SU-DHL-6 (cell line): ENCODE results near the gene LRWD1.

Source experiments
- H2AFZ ChIP-seq: fragments of 200-600 bp; sonication (generic); 2 replicates; pipeline ENCODE4 v1.6.1; 2014; ENCODE audit warnings: low read depth, mild to moderate bottlenecking, moderate library complexity, mixed read lengths, antibody characterized with exemption, low read length; ENCODE audit not compliant: severe bottlenecking
- H3F3A ChIP-seq: fragments of 200-600 bp; shearing (Covaris generic); 2 replicates; pipeline ENCODE4 v1.6.0; 2016; ENCODE audit warnings: antibody characterized with exemption, mild to moderate bottlenecking; ENCODE audit not compliant: insufficient read depth
- H3K27ac ChIP-seq: fragments of 200-600 bp; sonication (generic); 2 replicates; pipeline ENCODE4 v1.5.1; 2016; ENCODE audit warnings: low read depth, mild to moderate bottlenecking, low read length, moderate library complexity, mixed read lengths
- H3K27me3 ChIP-seq: fragments of 200-600 bp; sonication (generic), shearing (Covaris generic); 2 replicates; pipeline ENCODE4 v1.6.0; 2014; ENCODE audit warnings: mild to moderate bottlenecking, low read length
- H3K36me3 ChIP-seq: fragments of 200-600 bp; sonication (generic); 2 replicates; pipeline ENCODE4 v1.6.1; 2014; ENCODE audit warnings: mild to moderate bottlenecking, low read length, mixed read lengths
- H3K4me2 ChIP-seq: fragments of 300-600, 200-600 bp; shearing (Covaris generic), sonication (generic); 2 replicates; pipeline ENCODE4 v1.6.0; 2014; ENCODE audit warnings: low read length, low read depth, mild to moderate bottlenecking; ENCODE audit not compliant: poor library complexity, severe bottlenecking
- H3K4me3 ChIP-seq: fragments of 200-600 bp; sonication (generic); 2 replicates; pipeline ENCODE4 v1.5.1; 2014; ENCODE audit warnings: antibody characterized with exemption, low read length, mild to moderate bottlenecking, mixed read lengths; ENCODE audit not compliant: insufficient read depth, poor library complexity, severe bottlenecking
- H3K79me2 ChIP-seq: fragments of 200-600 bp; sonication (generic); 2 replicates; pipeline ENCODE4 v1.6.1; 2014; ENCODE audit warnings: mild to moderate bottlenecking, low read length, moderate library complexity; ENCODE audit not compliant: insufficient read depth
- H3K9ac ChIP-seq: fragments of 200-600 bp; sonication (generic); 2 replicates; pipeline ENCODE4 v1.7.0; 2014; ENCODE audit warnings: mild to moderate bottlenecking, low read length
- H3K9me2 ChIP-seq: fragments of 200-600 bp; sonication (generic); replicated peaks from 2 replicates; pipeline ENCODE4 v1.6.1; 2014; ENCODE audit warnings: low read length; ENCODE audit not compliant: insufficient read depth
- H3K9me3 ChIP-seq: fragments of 200-600 bp; sonication (generic); 2 replicates; pipeline ENCODE4 v1.6.1; 2014; ENCODE audit warnings: low read length, mixed read lengths; ENCODE audit not compliant: insufficient read depth
- H4K20me1 ChIP-seq: fragments of 200-600 bp; sonication (generic); 2 replicates; pipeline ENCODE4 v1.6.1; 2014; ENCODE audit warnings: low read depth, mild to moderate bottlenecking, antibody characterized with exemption, low read length, moderate library complexity, mixed read lengths
- EZH2phosphoT487 ChIP-seq: fragments of 200-600 bp; sonication (generic), shearing (Covaris generic); conservative IDR thresholded peaks from 2 replicates; pipeline ENCODE4 v1.6.1; 2018; ENCODE audit warnings: mild to moderate bottlenecking, antibody characterized with exemption, low read length, moderate library complexity, mixed read lengths
- TF ChIP-seq, protein P1 (sequence below): fragments of 200-600 bp; sonication (generic); IDR thresholded peaks from one replicate; pipeline ENCODE4 v1.5.1; 2017; ENCODE audit warnings: antibody characterized with exemption, mild to moderate bottlenecking, low read length, moderate library complexity; ENCODE audit not compliant: insufficient read depth, poor library complexity, severe bottlenecking

Gene LRWD1

DNA sequence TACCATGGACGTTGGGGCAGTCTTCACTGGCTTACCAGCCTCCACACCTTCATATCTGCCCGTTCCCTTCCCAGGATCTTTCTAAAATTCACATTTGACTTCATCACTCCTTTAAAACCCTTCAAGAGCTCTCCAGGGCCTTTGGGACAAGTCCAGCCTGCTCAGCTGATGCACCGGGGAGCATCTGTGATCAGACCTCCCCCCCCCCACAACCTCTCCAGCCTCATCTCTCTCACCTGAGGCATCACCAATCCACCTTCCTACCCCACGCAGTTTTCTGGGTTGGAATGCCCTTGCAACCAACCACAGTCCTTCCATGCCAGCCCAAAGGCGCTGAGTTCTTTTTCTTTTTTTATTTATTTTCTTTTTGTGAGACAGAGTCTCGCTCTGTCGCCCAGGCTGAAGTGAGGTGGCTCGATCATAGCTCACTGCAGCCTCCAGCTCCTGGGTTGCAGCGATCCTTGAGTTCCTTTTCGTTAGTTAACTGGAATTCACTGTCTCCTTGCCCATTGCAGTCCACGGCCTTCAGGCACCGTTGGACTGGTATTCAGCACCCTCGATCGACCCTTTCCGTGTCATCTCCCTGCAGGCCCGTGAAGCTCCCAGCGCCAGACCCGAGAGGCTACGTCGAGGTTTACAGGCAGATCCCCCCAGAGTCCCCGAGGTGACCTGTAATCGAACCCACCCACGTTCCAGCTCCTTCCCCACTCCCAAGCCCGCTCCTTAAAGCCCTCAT is 775 bp upstream of the LRWD1 start:
- TF ChIP-seq, protein P1, sequence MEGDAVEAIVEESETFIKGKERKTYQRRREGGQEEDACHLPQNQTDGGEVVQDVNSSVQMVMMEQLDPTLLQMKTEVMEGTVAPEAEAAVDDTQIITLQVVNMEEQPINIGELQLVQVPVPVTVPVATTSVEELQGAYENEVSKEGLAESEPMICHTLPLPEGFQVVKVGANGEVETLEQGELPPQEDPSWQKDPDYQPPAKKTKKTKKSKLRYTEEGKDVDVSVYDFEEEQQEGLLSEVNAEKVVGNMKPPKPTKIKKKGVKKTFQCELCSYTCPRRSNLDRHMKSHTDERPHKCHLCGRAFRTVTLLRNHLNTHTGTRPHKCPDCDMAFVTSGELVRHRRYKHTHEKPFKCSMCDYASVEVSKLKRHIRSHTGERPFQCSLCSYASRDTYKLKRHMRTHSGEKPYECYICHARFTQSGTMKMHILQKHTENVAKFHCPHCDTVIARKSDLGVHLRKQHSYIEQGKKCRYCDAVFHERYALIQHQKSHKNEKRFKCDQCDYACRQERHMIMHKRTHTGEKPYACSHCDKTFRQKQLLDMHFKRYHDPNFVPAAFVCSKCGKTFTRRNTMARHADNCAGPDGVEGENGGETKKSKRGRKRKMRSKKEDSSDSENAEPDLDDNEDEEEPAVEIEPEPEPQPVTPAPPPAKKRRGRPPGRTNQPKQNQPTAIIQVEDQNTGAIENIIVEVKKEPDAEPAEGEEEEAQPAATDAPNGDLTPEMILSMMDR, result no peak
- no peak for TF ChIP-seq EZH2phosphoT487
- Histone ChIP-seq H3K79me2 (peaks cover 32% of the 10 kb centered on the region), H3K27ac (0 out of 2 replicates have a peak overlapping the region, but pooled peaks have one; percentile 26), H3K9me3 (no peaks in the 10 kb centered on the region), H4K20me1 (no peaks in the 10 kb centered on the region; the same call in 1 of the 2 replicates), H3K4me3 (peak overlapping the region; percentile 89), H3K27me3 (no peaks in the 10 kb centered on the region), H3K4me2 (peak overlapping the region; percentile 73), H3F3A (peaks cover 17% of the 10 kb centered on the region; the same call in 1 of the 2 replicates), H3K9me2 (no peaks in the 10 kb centered on the region), H3K36me3 (no peaks in the 10 kb centered on the region), H3K9ac (peak overlapping the region; percentile 87), H2AFZ (peak overlapping the region; percentile 82)

DNA sequence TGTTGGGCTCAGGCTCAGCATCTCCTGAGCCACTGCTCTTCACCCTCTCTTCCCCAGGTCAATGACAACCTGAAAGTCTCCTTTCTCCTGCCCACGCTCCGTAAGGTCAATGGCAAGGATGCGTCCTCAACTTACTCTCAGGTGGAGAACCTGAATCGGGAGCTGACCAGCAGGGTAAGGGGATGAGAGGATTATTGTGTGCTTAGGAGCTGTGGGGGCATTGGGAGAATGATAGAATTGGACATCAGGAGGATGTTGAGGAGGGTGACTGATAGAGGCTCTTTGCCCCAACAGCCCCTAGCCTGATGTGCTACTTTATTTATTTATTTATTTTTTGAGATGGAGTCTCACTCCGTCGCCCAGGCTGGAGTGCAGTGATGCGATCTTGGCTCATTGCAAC is 1.3 kb downstream of the LRWD1 start:
- H3K9me3 ChIP-seq, result no peaks in the 10 kb centered on the region
- no peaks in the 10 kb centered on the region for H3K9me2 ChIP-seq
- no peaks in the 10 kb centered on the region for H3K36me3 ChIP-seq
- H4K20me1 ChIP-seq, result no peaks in the 10 kb centered on the region; the same call in 1 of the 2 replicates
- peak overlapping the region; percentile 72 for H3K4me2 ChIP-seq
- no peaks in the 10 kb centered on the region for H3K27me3 ChIP-seq
- H3K27ac ChIP-seq, result peak overlapping the region; percentile 75
- peaks cover 32% of the 10 kb centered on the region for H3K79me2 ChIP-seq
- peak overlapping the region; percentile 89 for H3K4me3 ChIP-seq
- no peak overlapping the region for H2AFZ ChIP-seq
- TF ChIP-seq EZH2phosphoT487, result no peak
- TF ChIP-seq, protein P1, result no peak
- peaks cover 17% of the 10 kb centered on the region; the same call in 1 of the 2 replicates for H3F3A ChIP-seq
- H3K9ac ChIP-seq, result peak overlapping the region; percentile 87

DNA sequence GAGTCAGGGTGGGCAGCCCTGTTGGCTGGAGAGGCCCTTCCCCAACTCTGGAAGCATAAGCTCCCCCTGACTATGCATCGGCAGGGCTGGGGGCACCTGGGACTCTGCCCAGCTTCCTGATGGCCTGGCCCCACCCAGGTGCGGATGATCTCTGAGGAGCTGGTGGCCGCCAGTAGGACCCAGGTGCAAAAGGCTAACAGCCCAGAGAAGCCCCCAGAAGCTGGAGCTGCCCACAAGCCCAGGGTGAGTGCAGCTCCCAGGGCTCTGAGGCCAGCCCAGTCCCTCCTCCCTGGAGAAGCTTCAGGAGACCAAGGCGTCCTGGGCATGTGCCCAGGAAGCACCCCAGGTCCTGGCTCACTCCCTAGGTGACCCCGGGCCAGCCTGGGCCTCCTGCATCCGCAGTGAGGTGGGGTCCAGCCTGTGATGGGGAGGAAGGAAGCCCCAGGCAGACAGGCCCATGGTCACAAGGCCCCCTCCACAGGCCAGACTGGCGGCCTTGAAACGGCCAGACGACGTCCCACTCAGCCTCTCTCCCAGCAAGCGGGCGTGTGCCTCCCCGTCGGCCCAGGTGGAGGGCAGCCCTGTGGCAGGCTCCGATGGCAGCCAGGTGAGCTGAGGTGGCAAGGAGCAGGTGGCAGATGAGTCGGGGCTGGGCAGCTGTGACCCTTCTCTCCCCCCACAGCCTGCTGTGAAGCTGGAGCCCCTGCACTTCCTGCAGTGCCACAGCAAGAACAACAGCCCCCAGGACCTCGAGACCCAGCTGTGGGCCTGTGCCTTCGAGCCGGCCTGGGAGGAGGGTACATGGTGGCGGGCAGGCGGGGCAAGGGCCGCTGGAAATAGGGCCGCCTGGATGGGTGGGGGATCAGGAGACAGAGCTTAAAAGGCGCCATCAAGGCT is 3.0 kb downstream of the LRWD1 start:
- Histone ChIP-seq H3K4me2 (no peak overlapping the region), H3K36me3 (no peaks in the 10 kb centered on the region), H3K9me2 (no peaks in the 10 kb centered on the region), H3K27ac (no peak overlapping the region), H3K4me3 (no peak overlapping the region), H3K27me3 (no peaks in the 10 kb centered on the region), H3K79me2 (peaks cover 25% of the 10 kb centered on the region), H2AFZ (no peak overlapping the region), H3K9ac (no peak overlapping the region), H3F3A (peaks cover 17% of the 10 kb centered on the region; the same call in 1 of the 2 replicates), H3K9me3 (no peaks in the 10 kb centered on the region), H4K20me1 (no peaks in the 10 kb centered on the region; the same call in 1 of the 2 replicates)
- TF ChIP-seq, protein P1, result no peak
- TF ChIP-seq EZH2phosphoT487, result no peak
